NB4 (cell line): Measurements from ENCODE around the gene ARHGEF25.

Source experiments
- TF ChIP-seq, protein P1 (sequence below): IDR thresholded peaks from one replicate; pipeline ENCODE4 v1.5.1; 2012; ENCODE audit warnings: low read depth, low read length
- TF ChIP-seq, protein P2 (sequence below): IDR thresholded peaks from 2 replicates; pipeline ENCODE4 v1.6.1; 2011; ENCODE audit warnings: low read depth, low read length

DNA sequence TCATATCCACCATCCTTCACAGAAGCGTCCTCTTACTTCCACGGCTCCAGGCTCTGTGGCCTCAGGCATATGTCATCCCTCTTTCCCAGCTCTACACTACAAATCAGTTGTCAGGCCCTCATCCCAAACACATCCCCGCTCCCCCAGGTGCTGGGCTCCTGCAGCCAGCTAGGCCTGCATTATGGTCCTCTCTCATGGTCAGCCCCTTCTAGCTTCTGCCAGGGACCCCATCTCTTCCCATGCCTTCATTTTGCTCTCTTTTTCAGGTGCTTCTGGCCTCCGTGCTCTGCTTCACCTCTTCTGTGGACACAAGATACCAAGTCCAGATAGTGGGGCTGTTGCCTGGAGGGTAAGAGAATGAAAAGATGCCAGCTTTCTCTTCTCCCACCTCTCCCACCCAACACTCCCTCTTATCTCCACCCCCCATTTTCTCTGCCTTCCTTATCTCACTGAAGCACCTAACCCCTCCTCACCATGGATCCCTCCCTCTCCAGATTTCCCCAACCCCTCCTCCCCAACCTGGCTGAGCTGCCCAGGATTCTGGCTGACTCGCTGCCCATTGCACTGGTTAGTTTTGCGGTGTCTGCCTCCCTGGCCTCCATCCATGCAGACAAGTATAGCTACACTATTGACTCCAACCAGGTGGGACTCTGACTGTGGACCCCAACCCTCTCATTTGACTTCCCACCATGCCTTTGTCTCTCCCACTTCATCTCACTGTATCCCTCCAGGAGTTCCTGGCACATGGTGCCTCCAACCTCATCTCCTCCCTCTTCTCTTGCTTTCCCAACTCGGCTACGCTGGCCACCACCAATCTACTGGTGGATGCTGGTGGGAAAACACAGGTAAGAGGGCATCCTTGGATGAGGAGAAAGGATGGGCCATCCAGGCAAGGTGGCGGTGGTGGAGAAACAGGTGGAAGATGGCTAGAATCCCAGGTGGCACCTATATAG, 11.3 kb downstream of the ARHGEF25 start:
- TF ChIP-seq, protein P1, sequence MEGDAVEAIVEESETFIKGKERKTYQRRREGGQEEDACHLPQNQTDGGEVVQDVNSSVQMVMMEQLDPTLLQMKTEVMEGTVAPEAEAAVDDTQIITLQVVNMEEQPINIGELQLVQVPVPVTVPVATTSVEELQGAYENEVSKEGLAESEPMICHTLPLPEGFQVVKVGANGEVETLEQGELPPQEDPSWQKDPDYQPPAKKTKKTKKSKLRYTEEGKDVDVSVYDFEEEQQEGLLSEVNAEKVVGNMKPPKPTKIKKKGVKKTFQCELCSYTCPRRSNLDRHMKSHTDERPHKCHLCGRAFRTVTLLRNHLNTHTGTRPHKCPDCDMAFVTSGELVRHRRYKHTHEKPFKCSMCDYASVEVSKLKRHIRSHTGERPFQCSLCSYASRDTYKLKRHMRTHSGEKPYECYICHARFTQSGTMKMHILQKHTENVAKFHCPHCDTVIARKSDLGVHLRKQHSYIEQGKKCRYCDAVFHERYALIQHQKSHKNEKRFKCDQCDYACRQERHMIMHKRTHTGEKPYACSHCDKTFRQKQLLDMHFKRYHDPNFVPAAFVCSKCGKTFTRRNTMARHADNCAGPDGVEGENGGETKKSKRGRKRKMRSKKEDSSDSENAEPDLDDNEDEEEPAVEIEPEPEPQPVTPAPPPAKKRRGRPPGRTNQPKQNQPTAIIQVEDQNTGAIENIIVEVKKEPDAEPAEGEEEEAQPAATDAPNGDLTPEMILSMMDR: no peak
- TF ChIP-seq, protein P2, sequence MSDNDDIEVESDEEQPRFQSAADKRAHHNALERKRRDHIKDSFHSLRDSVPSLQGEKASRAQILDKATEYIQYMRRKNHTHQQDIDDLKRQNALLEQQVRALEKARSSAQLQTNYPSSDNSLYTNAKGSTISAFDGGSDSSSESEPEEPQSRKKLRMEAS: no peak
